H1 (cell line): ENCODE measurements around the gene CPED1. TPM values are rescaled to one million over a fixed set of nuclear protein-coding genes. Genes with fewer than 3 reads are reported as not detected.

Experiments used
- CTCF ChIA-PET: fragments of 300-600 bp; sonication (Branson Sonifier 250); formaldehyde crosslinking; loops from one replicate; lab custom pipeline; 2021; ENCODE audit not compliant: partially characterized antibody; lab: Charles Lee
- POLR2A ChIA-PET: fragments of 300-600 bp; sonication (Branson Sonifier 250); formaldehyde crosslinking; loops from one replicate; lab custom pipeline; 2021; ENCODE audit warnings: inconsistent platforms; ENCODE audit not compliant: partially characterized antibody; lab: Charles Lee
- DNase-seq, 2 experiments: peaks; one replicate each; pipeline versions ENCODE4 v3.0.0 to v3.0.0-alpha.2; 2010 to 2022; ENCODE audit warnings: low spot score in 2 of 2, low read depth in 1 of 2, mixed read lengths in 1 of 2
- FAIRE-seq: peaks from 2 replicates; lab custom pipeline; 2011; peaks lifted over from hg19 to GRCh38; lab: Jason Lieb, UNC
- H2AFZ ChIP-seq: 2 replicates; pipeline ENCODE4 v1.8.1; 2012; ENCODE audit warnings: low read length, inconsistent platforms
- H2AK5ac ChIP-seq: 2 replicates; pipeline ENCODE4 v1.6.1; 2013; ENCODE audit warnings: low read depth, low read length
- H2BK120ac ChIP-seq: replicated peaks from 2 replicates; pipeline ENCODE3; 2013; ENCODE audit warnings: low read depth, low read length, inconsistent platforms
- H2BK12ac ChIP-seq: 2 replicates; pipeline ENCODE4 v1.6.1; 2013; ENCODE audit warnings: low read depth, low read length
- H2BK15ac ChIP-seq: 2 replicates; pipeline ENCODE4 v1.6.1; 2013; ENCODE audit warnings: low read length
- H2BK20ac ChIP-seq: 2 replicates; pipeline ENCODE4 v1.6.1; 2013; ENCODE audit warnings: low read length
- H2BK5ac ChIP-seq: 2 replicates; pipeline ENCODE4 v1.6.1; 2013; ENCODE audit warnings: low read depth, low read length
- H3K14ac ChIP-seq: 2 replicates; pipeline ENCODE4 v1.6.1; 2013; ENCODE audit warnings: inconsistent platforms; ENCODE audit not compliant: insufficient read length
- H3K18ac ChIP-seq: 2 replicates; pipeline ENCODE4 v1.6.1; 2013; ENCODE audit warnings: low read length; ENCODE audit errors: extremely low read depth
- H3K23ac ChIP-seq: 2 replicates; pipeline ENCODE4 v1.6.1; 2013; ENCODE audit warnings: inconsistent platforms; ENCODE audit not compliant: insufficient read length
- H3K23me2 ChIP-seq: 2 replicates; pipeline ENCODE4 v1.6.1; 2013; ENCODE audit warnings: low read depth, low read length
- H3K27ac ChIP-seq: 2 replicates; pipeline ENCODE4 v1.6.1; 2011; ENCODE audit warnings: low read depth, low read length, inconsistent platforms
- H3K27me3 ChIP-seq, 4 experiments: replicated peaks in 1 of 4; 1 replicate in 1 of 4; 2 replicates in 3 of 4; pipeline versions ENCODE4 v1.6.1 to v1.8.1; 2011 to 2013; ENCODE audit warnings: low read length in 3 of 4, mild to moderate bottlenecking in 3 of 4, inconsistent platforms in 2 of 4, mixed read lengths in 2 of 4, moderate library complexity in 1 of 4; ENCODE audit not compliant: control insufficient read depth in 3 of 4, insufficient read depth in 3 of 4; ENCODE audit errors: extremely low read depth in 1 of 4
- H3K36me3 ChIP-seq, 4 experiments: 2 replicates each; pipeline versions ENCODE4 v1.6.1 to v1.8.1; 2011 to 2013; ENCODE audit warnings: mild to moderate bottlenecking in 4 of 4, low read length in 3 of 4, moderate library complexity in 2 of 4, control low read depth in 1 of 4, inconsistent platforms in 1 of 4; ENCODE audit not compliant: insufficient read depth in 4 of 4, control insufficient read depth in 2 of 4
- H3K4ac ChIP-seq: replicated peaks from 2 replicates; pipeline ENCODE3; 2013; ENCODE audit warnings: low read length, low read depth, mixed read lengths, inconsistent platforms; ENCODE audit not compliant: insufficient read length
- H3K4me1 ChIP-seq, 4 experiments: replicated peaks in 1 of 4; 1 replicate in 1 of 4; 2 replicates in 3 of 4; pipeline versions ENCODE4 v1.6.1 to v1.8.1; 2011 to 2013; ENCODE audit warnings: low read length in 3 of 4, inconsistent platforms in 2 of 4, mixed read lengths in 1 of 4; ENCODE audit not compliant: insufficient read depth in 4 of 4, control insufficient read depth in 3 of 4
- H3K4me2 ChIP-seq, 2 experiments: 2 replicates each; pipeline versions ENCODE4 v1.6.1 to v1.8.1; 2011 to 2013; ENCODE audit warnings: low read depth in 2 of 2, low read length in 2 of 2, control low read depth in 1 of 2, inconsistent platforms in 1 of 2, mild to moderate bottlenecking in 1 of 2; ENCODE audit not compliant: insufficient read depth in 1 of 2
- H3K4me3 ChIP-seq, 4 experiments: fragments of 200-600, 300-600 bp in 1 of 4; sonication (generic), shearing (Covaris generic), sonication (Bioruptor Twin) in 1 of 4; 2 replicates each; pipeline versions ENCODE4 v1.5.1 to v1.8.1; 2011 to 2016; ENCODE audit warnings: low read length in 4 of 4, low read depth in 3 of 4, control low read depth in 2 of 4, inconsistent platforms in 2 of 4, mild to moderate bottlenecking in 2 of 4, mixed read lengths in 1 of 4, moderate library complexity in 1 of 4; ENCODE audit not compliant: insufficient read depth in 2 of 4; ENCODE audit errors: extremely low read depth in 1 of 4
- H3K56ac ChIP-seq: replicated peaks from 2 replicates; pipeline ENCODE3; 2013; ENCODE audit warnings: low read depth, mild to moderate bottlenecking, mixed read lengths, low read length, inconsistent platforms; ENCODE audit not compliant: insufficient read length
- H3K79me1 ChIP-seq: 2 replicates; pipeline ENCODE4 v1.6.1; 2013; ENCODE audit warnings: low read depth, low read length, control low read depth
- H3K79me2 ChIP-seq, 2 experiments: 2 replicates each; pipeline versions ENCODE4 v1.6.1 to v1.8.1; 2012 to 2013; ENCODE audit warnings: low read length in 2 of 2, mild to moderate bottlenecking in 2 of 2, inconsistent platforms in 1 of 2; ENCODE audit not compliant: insufficient read depth in 2 of 2, control insufficient read depth in 1 of 2
- H3K9ac ChIP-seq, 4 experiments: replicated peaks in 1 of 4; 1 replicate in 1 of 4; 2 replicates in 3 of 4; pipeline versions ENCODE4 v1.6.1 to v1.8.1; 2011 to 2013; ENCODE audit warnings: low read depth in 3 of 4, low read length in 3 of 4, control low read depth in 2 of 4, mild to moderate bottlenecking in 2 of 4, moderate library complexity in 2 of 4, inconsistent platforms in 1 of 4; ENCODE audit errors: extremely low read depth in 1 of 4
- H3K9me3 ChIP-seq, 2 experiments: 2 replicates each; pipeline versions ENCODE4 v1.6.1 to v1.8.1; 2012 to 2013; ENCODE audit warnings: mild to moderate bottlenecking in 2 of 2, moderate library complexity in 2 of 2, control low read depth in 1 of 2, inconsistent platforms in 1 of 2, low read depth in 1 of 2, low read length in 1 of 2, mixed read lengths in 1 of 2; ENCODE audit not compliant: insufficient read depth in 2 of 2
- H4K20me1 ChIP-seq, 2 experiments: replicated peaks in 1 of 2; 2 replicates each; pipeline versions ENCODE3 to v1.8.1; 2011 to 2013; ENCODE audit warnings: inconsistent platforms in 2 of 2, low read length in 2 of 2, mild to moderate bottlenecking in 1 of 2; ENCODE audit not compliant: insufficient read depth in 2 of 2, control insufficient read depth in 1 of 2
- H4K5ac ChIP-seq: 2 replicates; pipeline ENCODE4 v1.6.1; 2013; ENCODE audit warnings: low read length, low read depth, mixed read lengths, inconsistent platforms; ENCODE audit not compliant: insufficient read length
- H4K8ac ChIP-seq: 2 replicates; pipeline ENCODE4 v1.8.0; 2013; ENCODE audit warnings: mild to moderate bottlenecking, moderate library complexity, low read length, inconsistent platforms; ENCODE audit not compliant: insufficient read depth; ENCODE audit errors: extremely low read depth
- H4K91ac ChIP-seq: replicated peaks from 2 replicates; pipeline ENCODE3; 2013; ENCODE audit warnings: low read length, mixed read lengths, inconsistent platforms; ENCODE audit not compliant: insufficient read length
- SP1 ChIP-seq: IDR thresholded peaks from 2 replicates; pipeline ENCODE4 v1.6.1; 2011; ENCODE audit warnings: low read depth, low read length
- WGBS, 2 experiments: shearing (Covaris generic) in 1 of 2; methylation state at CpG; one replicate each; pipeline versions ENCODE4 v1.1.6 to v1.1.7; 2013 to 2015; ENCODE audit warnings: low lambda C conversion rate in 2 of 2, mixed read lengths in 2 of 2, inconsistent platforms in 1 of 2, low coverage in 1 of 2, missing lambda C conversion rate in 1 of 2; ENCODE audit not compliant: insufficient replicate concordance in 2 of 2, insufficient coverage in 1 of 2, insufficient read length in 1 of 2; ENCODE audit errors: extremely low coverage in 1 of 2, missing lambda C conversion rate in 1 of 2; 5-methylcytosine and 5-hydroxymethylcytosine counted together
- polyA plus RNA-seq, 7 experiments: library from polyadenylated mRNA; depleted of rRNA in 3 of 7; stranded (reverse) in 5 of 7; unstranded in 2 of 7; fragments of >200 nt in 5 of 7; fragments of 200-250 nt in 2 of 7; gene quantifications; 1 replicate in 5 of 7; 2 replicates in 1 of 7; 4 replicates in 1 of 7; pipeline versions ENCODE4 v1.2.1 to v1.2.3, GENCODE V29; 2011 to 2013; ENCODE audit warnings: missing spikeins in 2 of 7, mixed read lengths in 2 of 7
- total RNA-seq: library from RNA; stranded (reverse); fragmentation: NEBNext Ultra II Directional; extraction: Animal tissue kit (Norgen Biotek cat#: 25700); gene quantifications from 2 replicates; pipeline ENCODE4 v1.2.1, GENCODE V29; 2021

CPED1 gene
- total and polyA plus RNA-seq, 2 of the 8 experiments (the other 6 are each of a cell fraction or from before 2014, with no cell fraction given): 0.08 to 0.39 TPM

DNA sequence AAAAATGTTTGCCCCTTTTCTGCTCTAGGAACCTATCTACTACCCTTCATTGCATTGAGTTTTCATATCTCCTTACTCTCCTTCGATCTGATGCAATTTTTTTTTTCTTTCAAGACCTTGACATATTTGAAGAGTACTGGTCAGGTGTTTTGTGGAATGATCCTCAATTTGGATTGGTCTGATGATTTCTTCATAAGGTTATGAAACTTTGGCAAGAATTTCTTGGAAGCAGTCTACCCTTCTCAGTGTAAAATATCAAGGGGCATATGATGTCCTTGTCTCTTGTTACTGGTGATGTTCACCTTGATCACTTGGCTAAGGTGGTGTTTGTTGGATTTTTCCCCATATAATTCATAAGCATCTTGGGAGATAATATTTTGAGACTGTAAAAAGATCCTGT is 64.7 kb downstream of the CPED1 start:
- Histone ChIP-seq H3K23ac (no peak overlapping the region), H3K14ac (no peak overlapping the region), H4K91ac (no peak overlapping the region), H3K9ac (no peak overlapping the region), H2AFZ (no peak overlapping the region), H2AK5ac (no peak overlapping the region), H2BK120ac (no peak overlapping the region), H3K27me3 (no peaks in the 10 kb centered on the region), H3K27ac (no peak overlapping the region), H2BK5ac (no peak overlapping the region), H3K56ac (no peak overlapping the region), H3K9me3 (no peaks in the 10 kb centered on the region), H3K18ac (no peak overlapping the region), H2BK15ac (no peak overlapping the region), H3K36me3 (no peaks in the 10 kb centered on the region), H2BK12ac (no peak overlapping the region), H3K79me1 (no peaks in the 10 kb centered on the region), H4K5ac (no peak overlapping the region), H3K4me2 (no peak overlapping the region), H4K8ac (no peak overlapping the region), H3K4ac (no peak overlapping the region), H3K4me1 (peaks cover 3 to 9% (median 4%) of the 10 kb centered on the region in 4 experiments; a peak in 2 of 7 replicates), H3K79me2 (no peaks in the 10 kb centered on the region), H3K4me3 (no peak overlapping the region), H3K23me2 (no peaks in the 10 kb centered on the region), H4K20me1 (no peaks in the 10 kb centered on the region), H2BK20ac (no peak overlapping the region)
- 71% methylated on average over 1 of the region's 1 CpG; no CpG with 5 or more reads in 1 of the 2 experiments for WGBS, 2 experiments
- DNase-seq: no peak
- CTCF ChIA-PET: interaction anchor here (0.7 to 1.0 kb wide), 3 partner anchors 29 to 110 kb away, joined by 3 read pairs; no protein-coding TSS in a partner anchor
- no peak for FAIRE-seq
- POLR2A ChIA-PET: no interaction called here
- TF ChIP-seq SP1: no peak
